ENCODE measurements around the gene CDK5RAP1. TPM values are rescaled to one million over a fixed set of nuclear protein-coding genes. Genes with fewer than 3 reads are reported as not detected.
"Not testable (repeated sequence)": the region's sequence is repeated elsewhere in the genome, so short reads cannot be mapped to it uniquely, and the experiment has no call there.

Gene CDK5RAP1
- 46.0 and 49.1 TPM in 2 replicates for total RNA-seq

- Mint-ChIP-seq H3K4me1 (ENCODE audit: low read depth) (peaks cover 30% of the 10 kb centered on the region), H3K4me3 (peak within 1 kb of the TSS; percentile 98), H3K27me3 (ENCODE audit: insufficient read depth) (no peaks in the 10 kb centered on the region), H3K9me3 (no peaks in the 10 kb centered on the region), H3K36me3 (ENCODE audit: low read depth) (peaks cover 4% of the 10 kb centered on the region), H3K27ac (peak within 1 kb of the TSS; percentile 91)
- DNase-seq (ENCODE audit: low spot score), result peak; percentile 80
- intact Hi-C loops (cut with micrococcal nuclease), result loop anchor here (1.0 to 5.0 kb wide), 6 partner anchors 29 to 429 kb away; partner anchors contain the start of genes SNTA1 and ZNF341
Measured at GRCh38 chr20:33401184-33401920, at the start of gene CDK5RAP1. CDK5RAP1 (minus strand) TSS chr20:33401519; CDS start chr20:33397064, 4,455 bp downstream.

DNA sequence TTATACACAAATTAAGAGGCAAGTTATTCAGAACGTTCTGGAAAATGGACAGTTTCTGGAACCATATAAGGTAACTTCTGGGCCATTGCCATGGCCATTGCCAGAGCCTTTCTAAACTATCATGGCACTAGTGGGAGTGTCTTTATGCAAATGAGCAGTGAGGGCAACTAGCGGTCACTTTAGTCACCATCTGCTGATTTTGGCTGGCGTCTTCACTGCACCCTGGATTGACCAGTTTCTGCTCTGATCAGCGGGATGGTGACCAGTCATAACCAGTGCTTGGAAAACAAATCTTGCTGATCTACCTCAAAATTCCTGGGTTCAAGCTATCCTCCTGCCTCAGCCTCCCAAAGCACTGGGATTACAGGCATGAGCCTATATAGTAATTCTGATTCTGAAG lies 49.5 kb upstream of the CDK5RAP1 start:
- DNase-seq (ENCODE audit: low spot score), result no peak
- Mint-ChIP-seq H3K27ac (no peak overlapping the region), H3K4me3 (no peak overlapping the region), H3K9me3 (no peaks in the 10 kb centered on the region), H3K36me3 (ENCODE audit: low read depth) (no peaks in the 10 kb centered on the region), H3K4me1 (ENCODE audit: low read depth) (no peaks in the 10 kb centered on the region), H3K27me3 (ENCODE audit: insufficient read depth) (no peaks in the 10 kb centered on the region)
- intact Hi-C loops (cut with micrococcal nuclease), result no loop called here

DNA sequence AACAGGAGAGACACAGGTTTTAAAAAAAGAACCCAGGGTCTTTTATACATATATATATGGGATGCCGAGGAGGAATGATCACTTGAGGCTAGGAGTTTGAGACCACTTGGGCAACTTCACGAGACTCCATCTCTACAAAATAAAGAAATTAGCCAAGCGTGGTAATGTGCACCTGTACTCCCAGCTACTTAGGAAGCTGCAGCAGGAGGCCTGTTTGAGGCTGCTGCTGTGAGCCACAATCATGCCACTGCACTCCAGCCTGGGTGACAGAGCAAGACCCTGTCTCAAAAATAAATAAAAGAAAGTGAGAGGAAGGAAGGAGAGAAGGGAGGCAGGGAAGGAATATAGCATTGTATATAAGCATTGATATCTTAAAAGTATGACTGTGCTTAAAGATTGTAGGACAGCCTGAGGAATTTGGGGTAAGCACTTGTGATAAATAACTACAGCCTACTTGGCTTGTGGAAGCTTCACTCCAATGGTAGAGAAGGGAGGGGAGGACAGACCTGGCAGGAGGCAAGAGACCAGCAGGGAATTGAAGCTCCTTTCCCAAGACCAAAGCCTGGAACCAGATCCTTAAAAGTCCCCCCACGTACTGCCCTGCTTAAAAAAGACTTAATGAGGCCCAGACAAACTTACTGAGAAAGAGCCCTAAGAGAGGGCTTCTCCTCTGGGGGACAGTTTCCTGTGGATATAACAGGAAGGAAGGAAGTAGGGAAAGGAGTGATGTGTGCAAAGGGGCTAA lies 44.7 kb upstream of the CDK5RAP1 start:
- no peaks in the 10 kb centered on the region for H3K36me3 Mint-ChIP-seq (ENCODE audit: low read depth)
- no peak overlapping the region for H3K27ac Mint-ChIP-seq
- intact Hi-C loops (cut with micrococcal nuclease), result no loop called here
- no peaks in the 10 kb centered on the region for H3K9me3 Mint-ChIP-seq
- peaks cover 11% of the 10 kb centered on the region for H3K27me3 Mint-ChIP-seq (ENCODE audit: insufficient read depth)
- H3K4me1 Mint-ChIP-seq (ENCODE audit: low read depth), result peaks cover 10% of the 10 kb centered on the region
- DNase-seq (ENCODE audit: low spot score), result no peak
- no peak overlapping the region for H3K4me3 Mint-ChIP-seq

DNA sequence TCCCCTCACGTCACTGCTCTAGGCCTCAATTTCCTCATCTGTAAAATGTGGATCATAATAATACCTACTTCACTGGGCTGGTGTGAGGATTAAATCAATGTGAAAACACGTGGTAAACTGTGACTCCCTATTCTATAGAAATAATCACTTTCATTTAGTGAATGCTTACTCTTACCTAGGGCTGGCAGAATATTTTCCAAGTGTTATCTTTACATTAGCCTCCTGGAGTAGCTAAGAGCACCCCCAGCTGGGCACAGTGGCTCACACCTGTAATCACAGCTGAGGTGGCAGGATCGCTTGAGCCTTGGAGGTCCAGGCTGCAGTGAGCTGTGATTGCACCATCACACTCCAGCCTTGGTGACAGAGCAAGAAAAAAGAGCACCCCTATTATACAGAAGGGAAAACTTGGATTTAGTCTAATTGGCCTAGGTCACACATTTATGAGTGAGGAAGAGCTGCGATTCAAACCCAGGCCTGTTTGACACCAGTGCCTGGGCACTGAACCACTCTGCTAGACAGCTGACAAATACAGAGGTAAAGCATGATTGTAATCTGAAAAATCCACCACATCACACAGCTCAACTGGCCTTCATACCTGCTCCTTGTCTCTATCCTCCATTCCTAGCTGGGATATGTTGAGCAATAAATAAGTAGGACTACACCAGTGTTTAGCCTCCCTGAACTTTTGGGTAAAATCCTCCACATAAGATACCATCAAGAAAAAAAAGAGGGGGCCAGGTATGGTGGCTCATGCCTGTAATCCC lies 43.7 kb upstream of the CDK5RAP1 start:
- Mint-ChIP-seq H3K9me3 (no peaks in the 10 kb centered on the region), H3K27me3 (ENCODE audit: insufficient read depth) (peaks cover 11% of the 10 kb centered on the region), H3K27ac (peak overlapping the region; percentile 76), H3K36me3 (ENCODE audit: low read depth) (no peaks in the 10 kb centered on the region), H3K4me1 (ENCODE audit: low read depth) (peaks cover 10% of the 10 kb centered on the region), H3K4me3 (peak overlapping the region; percentile 88)
- no peak for DNase-seq (ENCODE audit: low spot score)
- intact Hi-C loops (cut with micrococcal nuclease), result loop anchor here (1.0 to 5.0 kb wide), 5 partner anchors 12 to 367 kb away; partner anchors contain the start of genes CHMP4B and ZNF341

DNA sequence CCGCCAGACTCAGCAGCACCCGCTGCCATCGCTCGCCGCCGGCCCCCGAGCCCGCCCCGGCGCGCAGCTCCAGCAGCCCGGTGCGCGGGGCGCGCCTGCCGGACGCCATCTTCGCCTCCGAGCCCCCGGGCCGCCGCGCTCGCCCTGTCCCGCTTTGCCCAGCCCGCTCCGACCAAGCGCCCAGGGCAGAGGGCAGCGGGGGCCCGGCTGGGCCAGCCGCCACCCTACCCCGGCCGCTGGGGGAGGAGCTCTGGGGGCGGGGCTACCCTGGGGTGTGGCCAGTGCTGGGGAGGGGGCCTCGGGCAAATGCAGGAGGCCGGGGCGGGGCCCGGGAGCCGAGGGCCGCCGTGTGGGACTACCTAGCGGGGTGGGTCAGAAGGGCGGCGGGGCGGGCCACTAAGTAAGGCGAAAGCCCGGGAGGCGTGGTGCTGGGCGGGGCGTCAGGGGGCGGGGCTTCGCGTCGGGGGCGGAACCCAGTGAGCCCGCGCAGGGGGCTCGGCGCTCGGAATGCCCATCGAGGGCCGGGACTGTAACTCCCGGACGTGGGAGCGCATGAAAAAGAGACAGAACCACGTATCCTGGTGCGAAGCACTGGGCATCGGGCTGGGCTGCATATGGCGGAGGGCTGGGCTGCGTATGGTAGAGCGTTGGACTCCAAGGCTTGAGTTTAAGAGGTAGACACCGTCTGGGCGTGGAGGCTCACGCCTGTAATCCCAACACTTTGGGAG lies 42.4 kb upstream of the CDK5RAP1 start, which contains the start of gene SNTA1:
TSS of gene SNTA1 (minus strand) at position 252 of the 728 bp plus-strand sequence. CDS start at position 109, 143 bp downstream.
- Mint-ChIP-seq H3K27me3 (ENCODE audit: insufficient read depth) (peaks cover 11% of the 10 kb centered on the region), H3K36me3 (ENCODE audit: low read depth) (no peaks in the 10 kb centered on the region), H3K9me3 (no peaks in the 10 kb centered on the region), H3K4me1 (ENCODE audit: low read depth) (peaks cover 10% of the 10 kb centered on the region), H3K4me3 (peak within 1 kb of the TSS; percentile 88), H3K27ac (peak within 1 kb of the TSS; percentile 76)
- intact Hi-C loops (cut with micrococcal nuclease), result loop anchor here (1.0 to 5.0 kb wide), 9 partner anchors 14 to 550 kb away; partner anchors contain the start of genes CDK5RAP1, CHMP4B, RALY and ZNF341
- DNase-seq (ENCODE audit: low spot score), result peak; percentile 82

- H3K9me3 Mint-ChIP-seq, result no peaks in the 10 kb centered on the region
- intact Hi-C loops (cut with micrococcal nuclease), result loop anchor here (1.0 to 5.0 kb wide), 7 partner anchors 42 to 550 kb away; partner anchors contain the start of genes CDK5RAP1, CHMP4B, RALY and ZNF341
- H3K36me3 Mint-ChIP-seq (ENCODE audit: low read depth), result no peaks in the 10 kb centered on the region
- H3K4me3 Mint-ChIP-seq, result peak overlapping the region; percentile 84
- H3K27me3 Mint-ChIP-seq (ENCODE audit: insufficient read depth), result peaks cover 11% of the 10 kb centered on the region
- DNase-seq (ENCODE audit: low spot score), result peak; percentile 19
- no peak overlapping the region for H3K27ac Mint-ChIP-seq
- H3K4me1 Mint-ChIP-seq (ENCODE audit: low read depth), result peaks cover 10% of the 10 kb centered on the region
Measured at GRCh38 chr20:33443006-33443511, 41.7 kb upstream of the CDK5RAP1 start.

DNA sequence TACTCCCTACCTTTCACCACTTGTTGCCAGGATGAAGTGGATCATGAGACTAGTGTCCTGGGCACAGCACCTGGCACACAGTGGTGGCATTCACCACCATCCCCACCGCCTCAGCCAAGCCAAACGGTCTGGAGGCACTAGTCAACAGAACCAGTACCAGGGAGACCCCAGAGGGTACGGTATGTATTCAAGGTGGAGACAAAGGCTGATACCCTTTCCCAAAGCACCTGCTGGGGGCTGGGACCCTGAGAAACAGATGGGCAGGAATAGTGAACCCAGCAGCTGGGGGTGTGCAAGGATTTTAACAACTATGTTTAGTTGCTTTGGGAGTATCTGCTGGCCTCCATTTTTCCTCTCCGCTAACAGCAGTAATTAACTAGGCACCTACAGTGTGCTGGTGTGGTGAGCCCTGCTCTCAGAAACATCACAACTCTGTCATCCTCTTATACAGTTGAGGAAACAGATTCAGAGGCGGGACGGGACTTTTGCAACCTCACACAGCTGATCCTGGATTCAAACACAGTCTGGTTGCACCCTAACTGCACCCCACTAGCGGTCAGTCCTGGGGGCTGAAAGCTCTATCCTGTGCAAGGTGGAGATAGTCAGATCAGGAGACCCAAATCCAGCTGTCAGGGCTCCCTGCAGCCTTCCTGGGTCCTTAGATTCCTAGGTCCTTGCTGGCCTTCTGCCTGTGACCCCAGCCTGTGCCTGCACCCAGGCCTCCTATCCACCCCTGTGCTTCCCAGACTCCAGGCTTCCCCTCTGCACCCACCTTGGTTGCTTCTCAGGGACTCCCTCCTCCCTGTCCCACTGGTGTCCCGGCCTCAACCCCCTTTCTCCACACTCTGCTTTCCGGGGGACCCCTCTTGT lies 41.1 kb upstream of the CDK5RAP1 start:
- intact Hi-C loops (cut with micrococcal nuclease), result loop anchor here (1.0 to 5.0 kb wide), 7 partner anchors 41 to 551 kb away; partner anchors contain the start of genes CDK5RAP1, CHMP4B, RALY and ZNF341
- no peaks in the 10 kb centered on the region for H3K36me3 Mint-ChIP-seq (ENCODE audit: low read depth)
- peaks cover 10% of the 10 kb centered on the region for H3K4me1 Mint-ChIP-seq (ENCODE audit: low read depth)
- H3K9me3 Mint-ChIP-seq, result no peaks in the 10 kb centered on the region
- no peak overlapping the region for H3K27ac Mint-ChIP-seq
- no peak for DNase-seq (ENCODE audit: low spot score)
- peaks cover 11% of the 10 kb centered on the region for H3K27me3 Mint-ChIP-seq (ENCODE audit: insufficient read depth)
- H3K4me3 Mint-ChIP-seq, result peak overlapping the region; percentile 84

GRCh38 chr20:33441142-33441955 lies 40.0 kb upstream of the CDK5RAP1 start:
- H3K27me3 Mint-ChIP-seq (ENCODE audit: insufficient read depth), result peaks cover 11% of the 10 kb centered on the region
- no peaks in the 10 kb centered on the region for H3K36me3 Mint-ChIP-seq (ENCODE audit: low read depth)
- intact Hi-C loops (cut with micrococcal nuclease), result loop anchor here (5.0 kb wide), 3 partner anchors 116 to 371 kb away; partner anchors contain the start of genes CHMP4B and ZNF341
- H3K9me3 Mint-ChIP-seq, result no peaks in the 10 kb centered on the region
- H3K4me1 Mint-ChIP-seq (ENCODE audit: low read depth), result peaks cover 10% of the 10 kb centered on the region
- no peak for DNase-seq (ENCODE audit: low spot score)
- H3K4me3 Mint-ChIP-seq, result peak overlapping the region; percentile 84
- H3K27ac Mint-ChIP-seq, result no peak overlapping the region

DNA sequence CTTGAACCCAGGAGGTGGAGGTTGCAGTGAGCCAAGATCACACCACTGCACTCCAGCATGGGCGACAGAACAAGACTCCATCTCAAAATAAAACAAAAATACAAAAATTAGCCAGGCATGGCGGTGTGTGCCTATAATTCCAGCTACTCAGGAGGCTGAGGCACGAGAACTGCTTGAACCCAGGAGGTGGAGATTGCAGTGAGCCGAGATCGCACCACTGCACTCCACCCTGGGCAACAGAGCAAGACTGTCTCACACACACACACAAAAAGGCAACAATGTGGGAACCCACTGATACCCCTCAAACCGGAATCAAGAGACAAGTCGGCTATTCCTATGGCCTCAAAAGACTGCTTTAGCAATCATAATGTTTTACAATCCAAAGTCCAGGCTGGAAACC lies 39.2 kb upstream of the CDK5RAP1 start:
- Mint-ChIP-seq H3K27me3 (ENCODE audit: insufficient read depth) (peaks cover 11% of the 10 kb centered on the region), H3K4me1 (ENCODE audit: low read depth) (peaks cover 10% of the 10 kb centered on the region)
- H3K36me3 Mint-ChIP-seq (ENCODE audit: low read depth); H3K27ac Mint-ChIP-seq; DNase-seq (ENCODE audit: low spot score); H3K4me3 Mint-ChIP-seq; H3K9me3 Mint-ChIP-seq: not testable (repeated sequence)
- intact Hi-C loops (cut with micrococcal nuclease), result loop anchor here (5.0 kb wide), 3 partner anchors 117 to 372 kb away; partner anchors contain the start of genes CHMP4B and ZNF341

GRCh38 chr20:33438481-33438880 lies 37.2 kb upstream of the CDK5RAP1 start:
- DNase-seq (ENCODE audit: low spot score), result no peak
- peaks cover 11% of the 10 kb centered on the region for H3K27me3 Mint-ChIP-seq (ENCODE audit: insufficient read depth)
- no peaks in the 10 kb centered on the region for H3K36me3 Mint-ChIP-seq (ENCODE audit: low read depth)
- intact Hi-C loops (cut with micrococcal nuclease), result no loop called here
- no peak overlapping the region for H3K27ac Mint-ChIP-seq
- no peak overlapping the region for H3K4me3 Mint-ChIP-seq
- no peaks in the 10 kb centered on the region for H3K9me3 Mint-ChIP-seq
- no peaks in the 10 kb centered on the region for H3K4me1 Mint-ChIP-seq (ENCODE audit: low read depth)
